NCI-H2196 treated with DMSO at 0.1 percent for 48 hours (cell line): ENCODE measurements around the gene ADA.
"Not testable (repeated sequence)": the region's sequence is repeated elsewhere in the genome, so short reads cannot be mapped to it uniquely, and the experiment has no call there.

Experiments
- DNase-seq: peaks from one replicate; lab custom pipeline; 2025; ENCODE audit not compliant: unreplicated experiment; lab: John Stamatoyannopoulos, UW

The ADA gene

GRCh38 chr20:44678990-44679611 lies 27.6 kb upstream of the ADA start:
- DNase-seq = no peak

GRCh38 chr20:44678242-44678641 lies 26.7 kb upstream of the ADA start:
- no peak for DNase-seq

GRCh38 chr20:44672318-44672902 lies 20.9 kb upstream of the ADA start:
- not testable (repeated sequence) for DNase-seq

GRCh38 chr20:44671541-44671940 lies 20.0 kb upstream of the ADA start:
- DNase-seq = not testable (repeated sequence)

- DNase-seq = not testable (repeated sequence)
Measured at GRCh38 chr20:44670851-44671250, 19.4 kb upstream of the ADA start.

- DNase-seq = no peak
Measured at GRCh38 chr20:44666066-44666465, 14.6 kb upstream of the ADA start.

GRCh38 chr20:44664131-44664530 lies 12.6 kb upstream of the ADA start:
- no peak for DNase-seq

- DNase-seq = no peak
Measured at GRCh38 chr20:44662261-44662660, 10.8 kb upstream of the ADA start.

- no peak for DNase-seq
Measured at GRCh38 chr20:44660581-44660980, 9.1 kb upstream of the ADA start.

GRCh38 chr20:44659931-44660330 lies 8.4 kb upstream of the ADA start:
- no peak for DNase-seq

- DNase-seq = no peak
Measured at GRCh38 chr20:44658810-44659209, 7.3 kb upstream of the ADA start.

GRCh38 chr20:44657875-44658274 lies 6.4 kb upstream of the ADA start:
- DNase-seq = no peak

GRCh38 chr20:44656448-44656847 lies 4.9 kb upstream of the ADA start:
- DNase-seq = no peak

GRCh38 chr20:44654210-44654609 lies 2.7 kb upstream of the ADA start:
- DNase-seq = not testable (repeated sequence)

- no peak for DNase-seq
Measured at GRCh38 chr20:44653546-44653945, 2.0 kb upstream of the ADA start.

GRCh38 chr20:44651434-44651683 lies 140 bp downstream of the ADA start:
- DNase-seq = no peak

- no peak for DNase-seq
Measured at GRCh38 chr20:44650771-44651433, 597 bp downstream of the ADA start.

- no peak for DNase-seq
Measured at GRCh38 chr20:44649976-44650375, 1.5 kb downstream of the ADA start.

GRCh38 chr20:44649126-44649525 lies 2.4 kb downstream of the ADA start:
- no peak for DNase-seq

- no peak for DNase-seq
Measured at GRCh38 chr20:44648579-44648978, 2.9 kb downstream of the ADA start.

- no peak for DNase-seq
Measured at GRCh38 chr20:44648068-44648467, 3.4 kb downstream of the ADA start.

GRCh38 chr20:44646641-44647274 lies 4.7 kb downstream of the ADA start:
- DNase-seq = no peak
